K562 (cell line): ENCODE data around the gene BCO1. TPM values are rescaled to one million over a fixed set of nuclear protein-coding genes. Genes with fewer than 3 reads are reported as not detected.

Source experiments
- BACH1 ChIP-seq: fragments of 200-800 bp; sonication (Bioruptor generic); IDR thresholded peaks from 2 replicates; pipeline ENCODE4 v1.6.1; 2016; ENCODE audit warnings: missing genetic modification characterization, missing compliant biosample characterization
- DMBX1 ChIP-seq: fragments of 250-450 bp; sonication (Bioruptor Pico); IDR thresholded peaks from 2 replicates; pipeline ENCODE4 v1.8.0; 2022; ENCODE audit warnings: inconsistent platforms, mild to moderate bottlenecking, moderate library complexity, borderline replicate concordance
- E2F3 ChIP-seq: fragments of 250-450 bp; sonication (Bioruptor Pico); IDR thresholded peaks from 2 replicates; pipeline ENCODE4 v1.4.0; 2020; ENCODE audit warnings: mild to moderate bottlenecking
- HMG20A ChIP-seq: fragments of 450-650 bp; formaldehyde crosslinking; conservative IDR thresholded peaks from 2 replicates; pipeline ENCODE4 v1.4.0; 2020; ENCODE audit warnings: mild to moderate bottlenecking, mixed read lengths
- JUND ChIP-seq, 2 experiments: IDR thresholded peaks; 2 replicates in 1 of 2; 3 replicates in 1 of 2; pipeline ENCODE4 v1.6.1; 2011; ENCODE audit warnings: borderline replicate concordance in 2 of 2, low read depth in 2 of 2, low read length in 2 of 2, improper control_type of control experiment in 1 of 2, missing biosample characterization in 1 of 2, missing genetic modification characterization in 1 of 2, missing genetic modification reagents in 1 of 2
- RBM15 ChIP-seq: fragments of 200-400 bp; formaldehyde crosslinking; IDR thresholded peaks from 2 replicates; pipeline ENCODE4 v1.6.1; 2018; ENCODE audit warnings: mild to moderate bottlenecking, low read length, moderate library complexity; ENCODE audit not compliant: insufficient read depth
- RNF2 ChIP-seq: sonication (generic); IDR thresholded peaks from 2 replicates; pipeline ENCODE4 v1.6.1; 2016
- YY1 ChIP-seq, 3 experiments: IDR thresholded peaks; 2 replicates each; pipeline ENCODE4 v1.6.1; 2011; ENCODE audit warnings: low read length in 2 of 3, mild to moderate bottlenecking in 2 of 3, moderate library complexity in 2 of 3, borderline replicate concordance in 1 of 3, control low read depth in 1 of 3, low read depth in 1 of 3; ENCODE audit not compliant: insufficient read depth in 3 of 3, insufficient replicate concordance in 2 of 3, control insufficient read depth in 1 of 3, insufficient read length in 1 of 3; ENCODE audit errors: extremely low read depth in 1 of 3
- ZNF165 ChIP-seq: fragments of 250-450 bp; sonication (Bioruptor Pico); IDR thresholded peaks from 2 replicates; pipeline ENCODE4 v1.4.0; 2020; ENCODE audit warnings: borderline replicate concordance
- ZNF696 ChIP-seq: fragments of 250-450 bp; sonication (Bioruptor Pico); conservative IDR thresholded peaks from 2 replicates; pipeline ENCODE4 v1.4.0; 2020; ENCODE audit warnings: mild to moderate bottlenecking, moderate library complexity
- ZNF740 ChIP-seq, 3 experiments: fragments of 200-800 bp in 1 of 3; sonication (Bioruptor generic) in 1 of 3; sonication (generic) in 1 of 3; formaldehyde crosslinking in 1 of 3; IDR thresholded peaks; 2 replicates each; pipeline versions ENCODE4 v1.6.1 to v1.8.0; 2016 to 2022; ENCODE audit warnings: mild to moderate bottlenecking in 2 of 3, missing compliant biosample characterization in 2 of 3, missing genetic modification characterization in 2 of 3, missing genetic modification reagents in 1 of 3
- polyA plus RNA-seq, 8 experiments: library from polyadenylated mRNA; depleted of rRNA in 4 of 8; stranded (reverse) in 5 of 8; unstranded in 3 of 8; fragments of >200 nt; fragmentation: Nextera tagmentation in 2 of 8; fragmentation: Illumina TruSeq in 1 of 8; extraction: Ambion mirVana in 2 of 8; extraction: Trizol in 1 of 8; gene quantifications; 2 replicates each; pipeline versions ENCODE4 v1.2.1 to v1.2.3, GENCODE V29; 2011 to 2014; ENCODE audit warnings: inconsistent platforms in 1 of 8, missing spikeins in 1 of 8
- total RNA-seq, 7 experiments: library from RNA; depleted of rRNA in 6 of 7; stranded (reverse); fragments of >200 nt in 6 of 7; fragmentation: Illumina TruSeq in 2 of 7; extraction: Trizol in 2 of 7; gene quantifications; 2 replicates each; pipeline versions ENCODE4 v1.2.1 to v1.2.3, GENCODE V29; 2011 to 2021; ENCODE audit warnings: low replicate concordance in 1 of 7
- TF ChIP-seq, protein P1 (sequence below), 2 experiments: fragments of 200-800 bp in 1 of 2; sonication (Bioruptor generic) in 1 of 2; sonication (generic) in 1 of 2; formaldehyde crosslinking in 1 of 2; IDR thresholded peaks in 1 of 2; conservative IDR thresholded peaks in 1 of 2; 2 replicates each; pipeline versions ENCODE4 v1.5.0 to v1.6.1; 2016 to 2020; ENCODE audit warnings: missing compliant biosample characterization in 1 of 2, missing genetic modification characterization in 1 of 2, missing genetic modification reagents in 1 of 2
- TF ChIP-seq, protein P2 (sequence below): fragments of 250-450 bp; sonication (Bioruptor Pico); IDR thresholded peaks from 2 replicates; pipeline ENCODE4 v1.5.0; 2021; ENCODE audit warnings: mild to moderate bottlenecking, borderline replicate concordance
- TF ChIP-seq, protein P3 (sequence below): sonication (generic); formaldehyde crosslinking; IDR thresholded peaks from 2 replicates; pipeline ENCODE4 v1.8.1; 2022; ENCODE audit warnings: missing genetic modification reagents
- TF ChIP-seq, protein P4 (sequence below): fragments of 450-650 bp; formaldehyde crosslinking; IDR thresholded peaks from 2 replicates; pipeline ENCODE4 v1.4.0; 2020; ENCODE audit warnings: mild to moderate bottlenecking, mixed read lengths

BCO1 gene
- total and polyA plus RNA-seq, 9 of the 15 experiments (the other 6 are each of a cell fraction or from before 2014, with no cell fraction given): not detected

DNA sequence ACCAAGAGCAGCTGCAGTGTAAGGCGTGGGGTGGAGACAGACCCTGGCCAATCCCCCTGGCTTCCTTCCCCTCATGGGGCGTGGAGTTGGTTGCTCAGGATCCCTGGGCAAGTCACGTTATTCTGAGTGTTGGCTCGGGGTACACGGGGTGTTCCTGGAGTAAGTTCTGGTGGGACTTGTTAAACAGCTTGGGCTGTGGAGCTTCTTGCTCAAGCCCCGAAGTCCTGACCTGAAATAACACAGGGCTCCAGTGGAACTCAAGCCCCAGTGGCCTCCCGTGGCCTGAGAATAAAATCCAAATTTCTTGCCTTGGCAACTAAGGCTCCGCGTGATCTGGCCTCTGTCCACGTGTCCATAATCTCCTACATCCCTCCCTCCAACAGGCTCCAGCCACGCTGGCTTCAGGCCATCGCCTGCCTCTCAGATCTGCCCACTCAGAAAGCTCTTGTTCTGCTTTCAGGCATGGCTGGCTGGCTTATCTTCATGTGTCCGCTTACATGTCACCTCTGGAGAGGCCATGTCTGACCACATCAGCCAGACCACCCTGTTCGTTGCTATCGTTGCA lies 49.3 kb upstream of the BCO1 start (continued):
- no peak for TF ChIP-seq BACH1 (tag)
- no peak for TF ChIP-seq ZNF740 (CRISPR knock-in tag; IDR thresholded peaks at IDR 0.05)
- TF ChIP-seq ZNF740 (tag; IDR thresholded peaks at IDR 0.05): no peak; a peak in 1 of 4 replicates
- no peak for TF ChIP-seq RBM15
- TF ChIP-seq YY1 (IDR thresholded peaks at IDR 0.05; ENCODE audit: borderline replicate concordance in 1 of 3, control insufficient read depth in 1 of 3, extremely low read depth in 1 of 3, insufficient read depth in 3 of 3, insufficient read length in 1 of 3, insufficient replicate concordance in 2 of 3, low read depth in 1 of 3, low read length in 2 of 3): no peak
- no peak; the same call in 1 of the 2 replicates for TF ChIP-seq RNF2
- TF ChIP-seq, protein P1, sequence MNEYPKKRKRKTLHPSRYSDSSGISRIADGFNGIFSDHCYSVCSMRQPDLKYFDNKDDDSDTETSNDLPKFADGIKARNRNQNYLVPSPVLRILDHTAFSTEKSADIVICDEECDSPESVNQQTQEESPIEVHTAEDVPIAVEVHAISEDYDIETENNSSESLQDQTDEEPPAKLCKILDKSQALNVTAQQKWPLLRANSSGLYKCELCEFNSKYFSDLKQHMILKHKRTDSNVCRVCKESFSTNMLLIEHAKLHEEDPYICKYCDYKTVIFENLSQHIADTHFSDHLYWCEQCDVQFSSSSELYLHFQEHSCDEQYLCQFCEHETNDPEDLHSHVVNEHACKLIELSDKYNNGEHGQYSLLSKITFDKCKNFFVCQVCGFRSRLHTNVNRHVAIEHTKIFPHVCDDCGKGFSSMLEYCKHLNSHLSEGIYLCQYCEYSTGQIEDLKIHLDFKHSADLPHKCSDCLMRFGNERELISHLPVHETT (CRISPR knock-in tag; conservative IDR thresholded peaks at IDR 0.05 in 1 of 2, IDR thresholded peaks at IDR 0.05 in 1 of 2): peak in 1 of 2 experiments; percentile 57; a peak in 1 of 4 replicates
- TF ChIP-seq ZNF165 (CRISPR knock-in tag): no peak
- TF ChIP-seq, protein P2, sequence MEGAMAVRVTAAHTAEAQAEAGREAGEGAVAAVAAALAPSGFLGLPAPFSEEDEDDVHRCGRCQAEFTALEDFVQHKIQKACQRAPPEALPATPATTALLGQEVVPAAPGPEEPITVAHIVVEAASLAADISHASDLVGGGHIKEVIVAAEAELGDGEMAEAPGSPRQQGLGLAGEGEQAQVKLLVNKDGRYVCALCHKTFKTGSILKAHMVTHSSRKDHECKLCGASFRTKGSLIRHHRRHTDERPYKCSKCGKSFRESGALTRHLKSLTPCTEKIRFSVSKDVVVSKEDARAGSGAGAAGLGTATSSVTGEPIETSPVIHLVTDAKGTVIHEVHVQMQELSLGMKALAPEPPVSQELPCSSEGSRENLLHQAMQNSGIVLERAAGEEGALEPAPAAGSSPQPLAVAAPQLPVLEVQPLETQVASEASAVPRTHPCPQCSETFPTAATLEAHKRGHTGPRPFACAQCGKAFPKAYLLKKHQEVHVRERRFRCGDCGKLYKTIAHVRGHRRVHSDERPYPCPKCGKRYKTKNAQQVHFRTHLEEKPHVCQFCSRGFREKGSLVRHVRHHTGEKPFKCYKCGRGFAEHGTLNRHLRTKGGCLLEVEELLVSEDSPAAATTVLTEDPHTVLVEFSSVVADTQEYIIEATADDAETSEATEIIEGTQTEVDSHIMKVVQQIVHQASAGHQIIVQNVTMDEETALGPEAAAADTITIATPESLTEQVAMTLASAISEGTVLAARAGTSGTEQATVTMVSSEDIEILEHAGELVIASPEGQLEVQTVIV (CRISPR knock-in tag): no peak
- TF ChIP-seq HMG20A (CRISPR knock-in tag): no peak
- TF ChIP-seq DMBX1 (CRISPR knock-in tag): peak; percentile 39; the same call in 1 of the 2 replicates
- TF ChIP-seq, protein P3, sequence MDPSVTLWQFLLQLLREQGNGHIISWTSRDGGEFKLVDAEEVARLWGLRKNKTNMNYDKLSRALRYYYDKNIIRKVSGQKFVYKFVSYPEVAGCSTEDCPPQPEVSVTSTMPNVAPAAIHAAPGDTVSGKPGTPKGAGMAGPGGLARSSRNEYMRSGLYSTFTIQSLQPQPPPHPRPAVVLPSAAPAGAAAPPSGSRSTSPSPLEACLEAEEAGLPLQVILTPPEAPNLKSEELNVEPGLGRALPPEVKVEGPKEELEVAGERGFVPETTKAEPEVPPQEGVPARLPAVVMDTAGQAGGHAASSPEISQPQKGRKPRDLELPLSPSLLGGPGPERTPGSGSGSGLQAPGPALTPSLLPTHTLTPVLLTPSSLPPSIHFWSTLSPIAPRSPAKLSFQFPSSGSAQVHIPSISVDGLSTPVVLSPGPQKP (CRISPR knock-in tag): no peak
- TF ChIP-seq E2F3 (CRISPR knock-in tag): no peak
- TF ChIP-seq, protein P4, sequence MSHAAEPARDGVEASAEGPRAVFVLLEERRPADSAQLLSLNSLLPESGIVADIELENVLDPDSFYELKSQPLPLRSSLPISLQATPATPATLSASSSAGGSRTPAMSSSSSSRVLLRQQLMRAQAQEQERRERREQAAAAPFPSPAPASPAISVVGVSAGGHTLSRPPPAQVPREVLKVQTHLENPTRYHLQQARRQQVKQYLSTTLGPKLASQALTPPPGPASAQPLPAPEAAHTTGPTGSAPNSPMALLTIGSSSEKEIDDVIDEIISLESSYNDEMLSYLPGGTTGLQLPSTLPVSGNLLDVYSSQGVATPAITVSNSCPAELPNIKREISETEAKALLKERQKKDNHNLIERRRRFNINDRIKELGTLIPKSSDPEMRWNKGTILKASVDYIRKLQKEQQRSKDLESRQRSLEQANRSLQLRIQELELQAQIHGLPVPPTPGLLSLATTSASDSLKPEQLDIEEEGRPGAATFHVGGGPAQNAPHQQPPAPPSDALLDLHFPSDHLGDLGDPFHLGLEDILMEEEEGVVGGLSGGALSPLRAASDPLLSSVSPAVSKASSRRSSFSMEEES (CRISPR knock-in tag): no peak
- no peak for TF ChIP-seq ZNF696 (CRISPR knock-in tag)
- no peak for TF ChIP-seq JUND (IDR thresholded peaks at IDR 0.05; ENCODE audit: borderline replicate concordance, low read depth, low read length)
- no peak; the same call in 2 of the 3 replicates for TF ChIP-seq JUND (tag; IDR thresholded peaks at IDR 0.05; ENCODE audit: borderline replicate concordance, low read depth, low read length)
